Left cardiac atrium (tissue), 4 donors: ENCODE measurements around the gene SNAPC4. TPM values are rescaled to one million over a fixed set of nuclear protein-coding genes. Genes with fewer than 3 reads are reported as not detected.
A peak's percentile ranks its signal among the peaks of the same experiment; 100 is the strongest.

Experiments used
- ATAC-seq, 2 donors: fragments of 200-7000 bp; cut with Tn5 transposase; one replicate each; pipeline ENCODE4 v1.9.1; 2020; ENCODE audit warnings: mild to moderate bottlenecking in 2 of 2, moderate library complexity in 2 of 2
- DNase-seq: peaks from one replicate; pipeline ENCODE4 v3.0.0-alpha.2; 2020
- intact Hi-C, 2 donors: fragments of 100-400 bp; cut with DNase I; formaldehyde crosslinking; loops; one replicate each; pipeline versions ENCODE4 v1.14.1 to v1.15.1; 2022 to 2023
- total RNA-seq, 2 donors: library from RNA; stranded (reverse); fragmentation: NEBNext Ultra II Directional; extraction: Animal tissue kit (Norgen Biotek cat#: 25700); gene quantifications; one replicate each; pipeline ENCODE4 v1.2.1, GENCODE V29; 2021
- donor health status: DM: no; HTN: yes; CAD: no.
- donor health status: DM: no; HTN: yes; CAD: no; lungs with severe emphysema.
- donor health status: DM: yes; HTN: yes; CAD: no.
- donor health status: Dilated cardiomyopathy.

SNAPC4 gene
- total RNA-seq, 2 donors from 2014 or later = 3.4 to 3.8 TPM

DNA sequence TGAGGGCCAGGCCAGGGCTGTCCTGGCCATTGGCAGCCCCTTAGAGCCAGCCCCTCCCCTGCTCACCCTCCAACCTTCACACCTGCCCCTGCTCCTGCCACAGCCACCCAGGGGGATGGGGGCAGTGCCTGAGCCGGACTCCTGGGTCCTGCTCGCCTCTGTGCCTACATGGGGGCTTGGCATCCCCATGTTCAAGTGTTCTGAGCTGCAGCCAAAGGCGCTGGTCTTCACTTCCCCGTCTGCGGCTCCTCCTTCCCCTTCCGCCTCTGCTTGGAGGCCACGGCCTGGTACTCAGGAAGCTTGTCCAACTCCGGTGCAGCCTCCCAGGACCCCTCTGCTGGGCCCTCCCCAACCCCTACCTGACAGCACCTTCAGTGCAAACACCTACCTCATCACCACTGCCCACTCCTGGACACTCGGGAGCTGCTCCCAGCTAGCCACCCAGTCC is 34.2 kb downstream of the SNAPC4 start:
- ATAC-seq (no peak), DNase-seq (no peak)
- intact Hi-C loops = no loop called here

DNA sequence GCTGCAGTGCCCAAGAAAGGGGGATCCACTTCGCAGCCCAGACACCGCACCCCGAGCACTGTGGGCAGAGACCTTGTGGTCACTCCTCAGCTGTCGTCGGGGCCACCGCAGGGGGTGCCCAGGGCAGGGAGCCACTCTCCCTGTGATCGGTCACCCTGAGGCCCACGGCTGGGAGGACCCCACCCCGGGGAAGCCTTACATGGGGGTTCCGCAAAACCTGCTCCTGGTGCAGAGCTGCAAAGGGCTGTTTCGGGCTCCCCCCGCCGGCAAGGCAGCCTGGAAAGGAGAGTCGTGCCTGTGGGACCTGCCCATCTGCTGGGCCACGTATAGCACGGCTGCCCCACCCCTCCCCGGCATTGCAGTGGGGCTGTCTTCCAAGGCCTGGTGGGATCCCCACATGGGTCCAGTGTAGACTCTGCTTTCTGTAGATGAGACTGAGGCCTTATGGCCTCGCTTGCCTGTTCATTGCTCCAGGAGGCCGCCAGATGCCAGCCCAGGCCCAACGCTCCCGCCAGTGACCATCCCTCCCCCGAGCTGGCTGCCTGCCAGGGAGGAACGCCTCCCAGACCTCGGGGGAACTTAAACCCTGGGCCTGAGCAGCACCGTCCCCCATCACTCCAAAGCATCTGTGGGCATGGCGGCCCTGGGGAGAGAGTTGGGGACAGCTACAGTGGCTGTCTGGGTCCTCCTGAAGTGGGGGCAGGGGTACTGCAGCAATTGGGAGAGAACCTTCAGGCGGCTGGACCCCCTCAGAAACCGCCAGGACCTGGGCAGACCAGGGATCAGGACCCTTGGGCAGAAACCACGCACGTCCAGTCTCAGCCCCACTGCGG is 34.8 kb downstream of the SNAPC4 start:
- ATAC-seq = no peak
- no peak for DNase-seq
- intact Hi-C loops = no loop called here

- intact Hi-C loops = no loop called here
These were observed 35.8 kb downstream of the SNAPC4 start for GRCh38 chr9:136363949-136364748.

DNA sequence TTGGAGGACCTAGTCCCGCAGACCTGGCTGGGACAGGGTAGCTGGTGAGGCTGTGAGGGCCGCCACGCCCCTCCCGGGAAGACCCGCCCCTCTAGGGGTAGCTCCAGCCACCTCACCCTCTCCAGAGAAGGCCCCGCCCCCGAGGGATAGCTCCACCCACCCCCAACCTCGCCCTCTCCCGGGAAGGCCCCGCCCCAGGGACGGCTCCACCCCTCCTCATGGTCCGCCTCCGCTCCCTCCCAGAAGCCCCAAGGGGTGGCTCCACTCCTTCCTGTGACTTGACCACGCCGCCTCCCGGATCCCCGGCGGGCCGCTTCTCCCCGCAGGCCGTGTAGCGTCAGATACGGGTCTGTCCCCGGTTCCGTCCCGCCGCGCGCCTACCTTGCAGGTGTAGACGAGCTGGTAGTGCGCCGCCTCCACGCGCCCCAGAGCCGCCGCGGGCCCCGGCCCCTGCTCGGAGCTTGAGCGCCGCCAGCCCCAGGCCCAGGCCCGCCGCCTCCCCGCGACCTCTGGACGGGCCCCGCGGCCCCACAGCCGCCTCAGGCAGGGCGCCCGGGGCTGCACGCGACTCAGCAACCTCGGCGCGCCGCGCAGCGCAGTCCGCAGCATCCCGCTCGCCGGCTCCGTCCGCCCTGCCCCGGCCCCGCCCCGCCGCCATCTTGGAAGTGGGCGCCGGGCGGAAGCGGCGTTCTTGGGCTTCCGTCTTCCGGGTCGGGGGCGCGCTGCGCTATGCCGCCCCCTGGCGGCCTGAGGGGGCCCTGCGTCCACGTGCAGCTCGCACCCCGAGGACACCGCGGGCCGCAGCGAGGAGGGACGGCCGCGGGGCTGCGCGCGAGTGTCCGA is 36.6 kb downstream of the SNAPC4 start, which contains the start of gene DNLZ:
DNLZ (minus strand) TSS at position 639 of the 843 bp plus-strand sequence; CDS start at position 609, 30 bp downstream.
- peak; percentile 97 for DNase-seq
- intact Hi-C loops = no loop called here
- ATAC-seq = peak; percentile 89 to 94

More at GRCh38 chr9:136363949-136364748, 35.8 kb downstream of the SNAPC4 start:
- ATAC-seq = no peak
- no peak for DNase-seq

GRCh38 chr9:136362450-136362784 is 37.6 kb downstream of the SNAPC4 start:
- intact Hi-C loops = no loop called here
- DNase-seq (no peak), ATAC-seq (no peak)

DNA sequence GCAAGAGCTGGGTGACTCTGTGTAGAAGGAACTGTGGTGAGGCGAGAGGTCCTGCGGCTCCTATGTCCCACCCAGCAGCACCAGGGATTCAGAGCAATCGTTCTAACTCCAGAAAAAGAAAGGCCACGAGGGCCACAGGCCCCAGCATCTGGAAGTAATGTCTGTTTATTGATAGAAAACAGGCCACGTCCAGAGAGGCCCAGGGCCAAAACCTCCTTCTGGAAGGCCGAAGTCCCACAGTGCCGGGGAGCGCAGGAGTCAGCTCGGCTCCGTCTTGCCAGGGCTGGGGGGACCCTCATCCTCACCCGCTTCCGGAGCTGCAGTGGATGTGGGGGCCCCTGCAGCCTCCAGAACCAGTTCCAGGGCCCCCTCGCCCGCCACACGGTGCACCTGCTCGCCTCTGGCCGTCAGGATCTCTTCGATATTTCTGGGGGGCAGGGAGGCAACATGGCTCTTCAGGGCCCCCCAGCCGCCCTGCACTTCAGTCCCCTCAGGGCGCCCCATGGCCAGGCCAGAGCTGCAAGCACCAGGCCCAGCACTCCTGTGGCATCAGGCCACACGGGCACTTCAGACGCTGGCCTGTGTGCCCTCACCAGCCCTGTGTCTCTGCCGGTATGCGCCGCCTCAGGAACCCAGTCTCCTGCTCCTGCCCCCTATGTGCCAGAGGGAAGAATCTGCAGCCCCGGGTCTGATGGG is 38.1 kb downstream of the SNAPC4 start:
- ATAC-seq (no peak), DNase-seq (no peak)
- intact Hi-C loops = no loop called here

DNA sequence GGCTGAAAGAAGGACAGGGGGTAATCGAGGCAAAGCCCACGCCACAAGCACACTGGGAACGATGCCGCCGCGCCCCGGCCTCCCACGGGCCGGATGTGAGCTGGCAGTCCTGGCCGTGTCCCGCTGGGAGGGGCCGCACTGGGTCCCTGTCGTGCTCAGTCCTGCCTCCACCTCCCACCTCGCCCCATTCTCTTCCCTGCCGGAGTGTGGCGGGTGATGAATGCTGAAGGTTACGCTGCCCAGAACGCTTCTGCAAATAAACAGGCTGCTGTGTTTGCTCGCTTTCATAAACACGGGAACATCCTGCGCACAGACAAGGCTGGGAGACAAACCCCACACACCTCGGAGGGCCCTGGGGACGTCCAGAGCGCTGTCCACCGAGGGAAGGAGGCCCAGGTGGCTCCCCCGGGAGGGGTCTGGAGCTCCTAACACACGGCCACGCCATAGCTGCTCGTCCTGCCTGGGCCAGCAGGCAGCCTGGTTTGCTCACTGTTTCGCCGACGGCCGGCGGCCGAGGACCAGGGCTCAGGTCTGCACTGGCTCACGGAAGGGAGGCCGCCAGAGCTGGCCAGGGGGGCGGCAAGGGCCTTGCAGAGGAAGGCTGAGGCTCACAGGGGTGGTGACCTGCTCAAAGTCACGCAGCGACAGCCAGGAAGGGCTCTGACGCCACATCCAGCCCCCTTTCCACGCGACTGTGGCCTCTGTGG is 38.8 kb downstream of the SNAPC4 start:
- DNase-seq (no peak), ATAC-seq (no peak)
- intact Hi-C loops = no loop called here

DNA sequence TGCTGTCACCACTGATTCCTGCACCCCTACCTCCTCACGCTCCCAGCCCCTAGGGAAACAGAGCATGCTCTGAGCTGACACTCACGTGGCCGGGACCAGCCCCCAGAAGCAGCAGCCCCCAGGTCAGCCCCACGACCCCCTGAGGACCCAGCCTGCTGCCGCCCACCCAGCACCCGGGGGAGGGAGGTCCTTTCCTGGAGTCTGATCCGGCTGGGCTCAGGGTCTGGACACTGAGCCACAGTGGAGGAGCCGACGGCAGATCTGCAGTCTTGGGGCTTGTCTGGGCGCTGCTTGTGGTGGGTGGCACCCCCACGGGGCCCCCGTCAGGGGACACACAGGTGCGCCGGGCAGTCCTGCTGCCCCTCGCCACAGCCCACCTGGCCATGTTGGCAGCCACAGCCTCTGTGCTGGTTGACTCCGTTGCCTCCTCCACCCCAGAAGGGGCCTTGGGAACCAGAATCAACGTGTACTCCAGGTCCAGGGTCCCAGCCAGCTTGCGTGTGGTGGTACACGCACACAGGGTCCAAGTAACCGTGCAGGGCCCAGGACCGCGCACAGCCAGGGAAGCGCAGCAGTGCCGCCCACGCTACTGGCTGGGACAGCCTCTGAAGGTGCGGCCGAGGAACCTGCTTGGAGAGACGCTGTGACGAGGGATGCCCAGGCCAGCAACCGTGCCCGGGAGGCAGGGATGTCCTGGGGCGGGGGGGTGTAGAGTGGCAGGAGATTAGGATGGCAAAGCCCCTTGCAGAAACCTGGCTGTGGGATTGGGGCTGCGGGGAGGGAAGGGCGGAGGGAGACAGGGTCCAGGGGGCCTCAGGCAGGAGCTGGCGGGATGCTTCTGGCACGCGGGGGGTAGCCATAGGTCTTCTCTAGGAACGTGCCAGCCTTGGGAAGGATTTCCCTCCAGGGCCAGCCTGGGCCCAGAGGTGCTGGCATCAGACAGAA is 39.9 kb downstream of the SNAPC4 start:
- intact Hi-C loops = no loop called here
- DNase-seq = no peak

DNA sequence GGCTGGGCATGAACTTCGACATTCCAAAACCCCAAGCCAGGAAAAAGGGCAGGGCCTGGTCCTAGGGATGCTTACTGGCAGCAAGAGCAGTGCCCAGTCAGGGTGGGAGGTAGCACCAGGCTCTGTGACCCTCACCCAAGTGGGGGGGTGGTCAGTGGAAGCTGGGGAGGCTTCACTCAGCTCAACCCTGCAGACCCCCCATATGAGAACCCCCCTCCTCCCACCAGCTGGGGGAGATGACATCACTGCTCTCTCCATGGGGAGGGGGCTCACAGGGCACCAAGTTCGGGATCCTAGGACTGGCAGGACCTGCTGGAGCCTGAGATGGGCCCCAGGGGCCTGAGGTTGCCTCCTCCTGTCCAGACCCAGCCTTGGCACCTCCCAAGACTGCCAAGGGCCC is 41.1 kb downstream of the SNAPC4 start:
- no peak for DNase-seq
- intact Hi-C loops = no loop called here
- no peak for ATAC-seq

More for the DNA sequence above, 39.9 kb downstream of the SNAPC4 start:
- ATAC-seq = no peak

GRCh38 chr9:136358016-136358415 is 42.0 kb downstream of the SNAPC4 start:
- intact Hi-C loops = no loop called here
- ATAC-seq (no peak), DNase-seq (no peak)

DNA sequence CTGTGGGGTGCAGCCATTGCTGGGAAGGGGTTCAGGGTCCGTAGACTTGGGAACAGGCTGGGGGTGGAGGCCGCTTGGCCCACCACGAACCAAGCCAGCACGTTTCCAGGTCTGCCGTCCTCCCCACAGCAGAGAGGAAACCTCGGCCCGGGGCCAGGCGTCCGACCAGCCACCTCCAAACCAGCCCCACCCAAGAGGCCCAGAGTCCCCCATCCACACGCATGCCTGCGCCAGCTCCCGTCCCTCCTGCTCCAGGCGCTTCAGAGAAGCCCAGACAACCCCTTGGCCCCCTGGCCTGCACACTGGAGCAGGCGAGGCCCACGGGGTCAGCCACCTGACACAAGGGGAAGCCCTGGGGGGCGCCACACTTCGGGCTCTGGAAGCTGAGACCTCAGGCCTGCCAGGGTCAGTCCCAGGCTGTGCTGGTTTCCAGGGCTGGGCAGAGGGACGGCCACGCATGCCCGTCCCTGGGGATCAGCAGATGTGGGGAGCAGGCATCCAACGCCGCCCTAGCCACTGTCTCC is 42.7 kb downstream of the SNAPC4 start:
- intact Hi-C loops = no loop called here
- ATAC-seq = no peak
- DNase-seq = no peak

GRCh38 chr9:136355616-136356557 is 44.1 kb downstream of the SNAPC4 start:
- DNase-seq (no peak), ATAC-seq (no peak)
- intact Hi-C loops = no loop called here

DNA sequence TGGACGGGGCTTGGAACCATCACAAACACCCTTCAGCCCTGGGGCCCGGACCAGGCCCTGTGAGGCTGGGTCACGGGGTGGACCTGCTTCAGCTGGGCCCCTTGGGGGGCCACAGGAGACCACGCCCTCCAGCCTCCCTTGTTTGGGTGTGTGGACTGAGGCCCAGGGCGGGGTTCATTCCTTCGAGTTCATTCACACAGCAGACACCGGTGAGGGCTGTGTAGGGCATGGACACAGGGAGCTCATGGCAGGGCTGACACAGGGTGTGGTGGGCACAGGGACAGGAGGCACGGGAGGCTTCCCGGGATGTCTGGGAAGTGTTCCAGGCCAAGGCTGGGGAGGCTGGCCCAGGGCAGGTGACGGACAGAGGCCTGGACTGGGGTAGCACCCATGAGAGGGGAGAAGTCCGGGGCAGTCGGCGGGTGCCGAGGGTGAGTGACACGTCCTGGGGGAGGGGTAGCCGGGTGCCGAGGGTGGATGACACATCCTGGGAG is 45.3 kb downstream of the SNAPC4 start:
- intact Hi-C loops = no loop called here

DNA sequence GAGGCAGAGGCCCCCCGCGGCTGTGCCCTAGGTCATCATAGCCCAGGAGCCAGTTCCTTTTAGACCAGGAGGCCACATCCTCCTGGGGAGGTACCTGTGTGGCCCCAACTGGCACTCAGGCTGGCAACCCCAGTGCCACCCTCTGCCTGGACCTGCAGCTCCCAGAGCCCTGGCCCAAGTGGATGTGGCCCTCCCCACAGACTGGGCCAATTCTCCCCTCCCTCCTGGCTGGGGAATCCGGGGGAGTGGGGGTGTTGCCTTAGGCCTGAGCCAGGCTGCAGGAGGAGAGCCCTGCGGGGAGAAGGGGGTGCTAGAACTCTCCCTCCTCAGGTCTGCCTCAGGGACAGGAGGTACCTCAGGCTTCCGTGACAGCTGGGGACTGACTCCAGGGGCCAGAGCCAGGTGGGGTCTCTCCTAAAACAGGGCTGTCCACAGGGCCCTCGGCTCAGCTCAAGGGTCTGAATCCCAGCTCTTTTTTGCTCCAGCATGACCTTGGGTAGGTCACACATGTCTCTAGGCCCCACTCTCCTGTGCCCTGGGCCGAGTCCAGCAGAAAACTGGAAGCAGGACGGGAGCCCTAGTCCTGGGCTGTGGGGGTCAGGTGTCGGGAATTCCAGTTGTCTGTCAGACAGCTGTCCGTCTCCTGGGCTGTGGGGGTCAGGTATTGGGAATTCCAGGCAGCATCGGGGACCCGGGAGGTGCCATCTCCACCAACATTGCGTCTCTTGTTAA is 46.0 kb downstream of the SNAPC4 start:
- intact Hi-C loops = no loop called here
- DNase-seq (no peak), ATAC-seq (peak; percentile 3 to 5)

More for the DNA sequence above, 45.3 kb downstream of the SNAPC4 start:
- ATAC-seq (peak; percentile 49 to 55), DNase-seq (peak; percentile 75)

- no peak for ATAC-seq
- intact Hi-C loops = no loop called here
- no peak for DNase-seq
These were observed 46.9 kb downstream of the SNAPC4 start for GRCh38 chr9:136353088-136353487.
